B cell (primary cell): ENCODE data around the gene LCN12. TPM values are rescaled to one million over a fixed set of nuclear protein-coding genes. Genes with fewer than 3 reads are reported as not detected.

Source experiments
- ATAC-seq: fragments of 200-7000 bp; cut with Tn5 transposase; one replicate; pipeline ENCODE4 v1.10.0; 2021; ENCODE audit warnings: low read depth, mild to moderate bottlenecking, moderate number of reproducible peaks, moderate library complexity
- CTCF ChIA-PET: fragments of 350-600 bp; sonication (Branson Sonifier 250); formaldehyde crosslinking; loops from one replicate; lab custom pipeline; 2021; ENCODE audit warnings: antibody characterized with exemption, inconsistent platforms; lab: Charles Lee
- POLR2A ChIA-PET: fragments of 350-600 bp; sonication (Branson Sonifier 250); formaldehyde crosslinking; loops from one replicate; lab custom pipeline; 2021; ENCODE audit warnings: antibody characterized with exemption; lab: Charles Lee
- DNase-seq: peaks from one replicate; pipeline ENCODE4 v3.0.0; 2013
- H2AFZ ChIP-seq: 2 replicates; pipeline ENCODE4 v1.6.1; 2012; ENCODE audit warnings: mild to moderate bottlenecking, low read depth, low read length; ENCODE audit not compliant: insufficient read depth, poor library complexity, severe bottlenecking
- H3K27ac ChIP-seq, 2 donors: 1 replicate in 1 of 2; 2 replicates in 1 of 2; pipeline ENCODE4 v1.5.1; 2012 to 2013; ENCODE audit warnings: low read length in 2 of 2, mild to moderate bottlenecking in 2 of 2, moderate library complexity in 1 of 2
- H3K27me3 ChIP-seq, 4 experiments: fragments of 200-600 bp in 1 of 4; sonication (generic) in 1 of 4; replicated peaks in 1 of 4; 1 replicate in 2 of 4; 2 replicates in 2 of 4; pipeline versions ENCODE4 v1.6.1 to v1.7.0; 2013 to 2016; ENCODE audit warnings: low read length in 3 of 4, mild to moderate bottlenecking in 2 of 4, mixed read lengths in 1 of 4, moderate library complexity in 1 of 4; ENCODE audit not compliant: insufficient read depth in 4 of 4, control insufficient read depth in 3 of 4; ENCODE audit errors: control extremely low read depth in 1 of 4
- H3K36me3 ChIP-seq, 2 experiments: replicated peaks in 1 of 2; 1 replicate in 1 of 2; 2 replicates in 1 of 2; pipeline versions ENCODE4 v1.6.1 to v1.7.1; 2013; ENCODE audit warnings: low read length in 1 of 2; ENCODE audit not compliant: insufficient read depth in 2 of 2, control insufficient read depth in 1 of 2; ENCODE audit errors: control extremely low read depth in 1 of 2, extremely low read depth in 1 of 2
- H3K4me1 ChIP-seq, 2 donors: fragments of 200-600 bp in 1 of 2; sonication (generic) in 1 of 2; 1 replicate in 1 of 2; 2 replicates in 1 of 2; pipeline versions ENCODE4 v1.5.1 to v1.6.1; 2013 to 2017; ENCODE audit warnings: low read length in 2 of 2; ENCODE audit not compliant: control insufficient read depth in 2 of 2, insufficient read depth in 2 of 2
- H3K4me2 ChIP-seq: replicated peaks from 2 replicates; pipeline ENCODE3; 2012; ENCODE audit warnings: mild to moderate bottlenecking, low read depth, low read length; ENCODE audit not compliant: poor library complexity, severe bottlenecking
- H3K4me3 ChIP-seq, 5 experiments: fragments of 200-600 bp in 1 of 5; sonication (generic) in 1 of 5; 1 replicate in 3 of 5; 2 replicates in 2 of 5; pipeline versions ENCODE4 v1.5.1 to v1.7.0; 2011 to 2016; ENCODE audit warnings: low read length in 4 of 5, mild to moderate bottlenecking in 4 of 5, low read depth in 2 of 5, control low read depth in 1 of 5, moderate library complexity in 1 of 5; ENCODE audit not compliant: insufficient read depth in 1 of 5; ENCODE audit errors: control extremely low read depth in 1 of 5, extremely low read depth in 1 of 5
- H3K79me2 ChIP-seq: fragments of 200-600 bp; sonication (generic); one replicate; pipeline ENCODE4 v1.6.0; 2016; ENCODE audit warnings: low read length; ENCODE audit not compliant: control insufficient read depth, insufficient read depth
- H3K9ac ChIP-seq: fragments of 200-600 bp; sonication (generic); 2 replicates; pipeline ENCODE4 v1.6.1; 2017; ENCODE audit warnings: mild to moderate bottlenecking, low read length, moderate library complexity
- H3K9me3 ChIP-seq, 3 donors: one replicate each; pipeline versions ENCODE4 v1.6.1 to v1.7.1; 2013; ENCODE audit warnings: low read length in 2 of 3; ENCODE audit not compliant: control insufficient read depth in 2 of 3, insufficient read depth in 1 of 3; ENCODE audit errors: control extremely low read depth in 1 of 3
- H4K20me1 ChIP-seq: 2 replicates; pipeline ENCODE4 v1.6.0; 2012; ENCODE audit warnings: mild to moderate bottlenecking, low read length; ENCODE audit not compliant: insufficient read depth, control insufficient read depth, poor library complexity, severe bottlenecking
- H3K27ac Mint-ChIP-seq: one replicate; pipeline ENCODE4 v1.8.0; 2021; ENCODE audit warnings: mixed read lengths
- H3K27me3 Mint-ChIP-seq: one replicate; pipeline ENCODE4 v1.8.0; 2021; ENCODE audit warnings: mixed read lengths
- H3K4me1 Mint-ChIP-seq: one replicate; pipeline ENCODE4 v1.8.0; 2021; ENCODE audit warnings: mixed read lengths
- H3K4me3 Mint-ChIP-seq: one replicate; pipeline ENCODE4 v1.8.0; 2021; ENCODE audit warnings: mixed read lengths
- H3K9me3 Mint-ChIP-seq: one replicate; pipeline ENCODE4 v1.8.0; 2022; ENCODE audit warnings: mixed read lengths; ENCODE audit not compliant: insufficient read depth
- CTCF ChIP-seq: fragments of 200-600 bp; IDR thresholded peaks from one replicate; pipeline ENCODE4 v1.8.0; 2022; ENCODE audit warnings: antibody characterized with exemption, mild to moderate bottlenecking
- EZH2 ChIP-seq: IDR thresholded peaks from 2 replicates; pipeline ENCODE4 v1.6.1; 2012; ENCODE audit warnings: borderline replicate concordance, low read depth, mild to moderate bottlenecking, moderate library complexity, low read length; ENCODE audit not compliant: insufficient read depth, poor library complexity, severe bottlenecking
- WGBS: methylation state at CpG from one replicate; pipeline ENCODE4 v1.1.5; 2013; ENCODE audit warnings: missing lambda C conversion rate; ENCODE audit not compliant: insufficient coverage; 5-methylcytosine and 5-hydroxymethylcytosine counted together
- intact Hi-C: fragments of 100-400 bp; cut with micrococcal nuclease; formaldehyde crosslinking; loops from one replicate; pipeline ENCODE4 v1.10.0; 2022
- polyA plus RNA-seq: library from polyadenylated mRNA; depleted of rRNA; stranded (reverse); fragments of >200 nt; gene quantifications from 2 replicates; pipeline ENCODE4 v1.2.3, GENCODE V29; 2012
- total RNA-seq, 2 donors: library from RNA; stranded (reverse); fragments of 120-200 nt in 1 of 2; gene quantifications; 1 replicate in 1 of 2; 2 replicates in 1 of 2; pipeline versions ENCODE4 v1.2.3 to v1.2.4, GENCODE V29; 2013 to 2022

LCN12 gene
- total and polyA plus RNA-seq, 2 donors (not counting 1 experiment from before 2014, with no cell fraction given), result 2.4 to 2.6 TPM

GRCh38 chr9:136947028-136947891 is 4.8 kb upstream of the LCN12 start:
- 91% methylated on average over 19 of the region's 26 CpGs for WGBS
- H3K27me3 Mint-ChIP-seq, result no peaks in the 10 kb centered on the region
- Histone ChIP-seq H3K9me3 (no peaks in the 10 kb centered on the region), H3K36me3 (peaks cover 0 to 9% of the 10 kb centered on the region in 2 experiments), H3K4me3 (no peak overlapping the region), H3K9ac (no peak overlapping the region), H3K4me1 (peaks cover 16 to 30% of the 10 kb centered on the region in 2 donors), H3K27ac (no peak overlapping the region), H3K4me2 (no peak overlapping the region), H3K27me3 (no peaks in the 10 kb centered on the region), H2AFZ (no peak overlapping the region), H4K20me1 (peaks cover 18% of the 10 kb centered on the region), H3K79me2 (peaks cover 18% of the 10 kb centered on the region)
- H3K4me3 Mint-ChIP-seq, result no peak overlapping the region
- no peaks in the 10 kb centered on the region for H3K9me3 Mint-ChIP-seq
- TF ChIP-seq EZH2, result no peak
- no peak for TF ChIP-seq CTCF
- peaks cover 12% of the 10 kb centered on the region for H3K4me1 Mint-ChIP-seq
- ChIA-PET CTCF (interaction anchor here (0.8 to 2.7 kb wide), 13 partner anchors 8 to 476 kb away, joined by 3 to 39 read pairs (median 5); partner anchors contain the start of genes AJM1, EXD3, FUT7 and NOXA1), POLR2A (interaction anchor here (1.0 to 1.3 kb wide), 2 partner anchors 53 to 88 kb away, joined by 4 to 6 read pairs; no protein-coding TSS in a partner anchor)
- no peak overlapping the region for H3K27ac Mint-ChIP-seq
- intact Hi-C loops, result no loop called here
- DNase-seq, result no peak
- ATAC-seq, result no peak
